Right ventricle myocardium inferior (tissue), 1 donor: ENCODE results near the gene LRWD1. TPM values are rescaled to one million over a fixed set of nuclear protein-coding genes. Genes with fewer than 3 reads are reported as not detected.

Experiments
- ATAC-seq: fragments of 200-7000 bp; cut with Tn5 transposase; one replicate; pipeline ENCODE4 v1.9.1; 2020; ENCODE audit warnings: mild to moderate bottlenecking, moderate library complexity
- DNase-seq: peaks from one replicate; pipeline ENCODE4 v3.0.0; 2021; ENCODE audit errors: missing footprints
- intact Hi-C: fragments of 100-400 bp; cut with DNase I; formaldehyde crosslinking; loops from one replicate; pipeline ENCODE4 v1.11.0; 2022
- long read RNA-seq: library from polyadenylated mRNA; unstranded; transcript quantifications from one replicate; pipeline ENCODE4 v2.0.0, GENCODE V29; 2021
- total RNA-seq: library from RNA; stranded (reverse); fragmentation: NEBNext Ultra II Directional; extraction: Animal tissue kit (Norgen Biotek cat#: 25700); gene quantifications from one replicate; pipeline ENCODE4 v1.2.1, GENCODE V29; 2021
- donor health status: DM: no; HTN: yes; CAD: no; lungs with severe emphysema.

LRWD1 gene
- 10.0 TPM for total RNA-seq
- long read RNA-seq, transcript LRWD1-201 (15 exons, 2,215 nt) = major isoform, 14 of 16 reads
- long read RNA-seq, partial matches to known transcripts = 0 of 16 reads
- long read RNA-seq, other reads (novel, unspliced or antisense) = 2 of 16 reads

- peak; percentile 95 for ATAC-seq
- peak; percentile 99 for DNase-seq
- intact Hi-C loops = loop anchor here (5.0 kb wide), 1 partner anchor 52 kb away; no protein-coding TSS in a partner anchor
Observed at GRCh38 chr7:102464577-102465280, at the start of gene LRWD1, which contains the start of gene ALKBH4. LRWD1 (plus strand) TSS chr7:102464984; CDS start chr7:102465081, 97 bp downstream. ALKBH4 (minus strand) TSS chr7:102464863; CDS start chr7:102464836, 27 bp downstream.

DNA sequence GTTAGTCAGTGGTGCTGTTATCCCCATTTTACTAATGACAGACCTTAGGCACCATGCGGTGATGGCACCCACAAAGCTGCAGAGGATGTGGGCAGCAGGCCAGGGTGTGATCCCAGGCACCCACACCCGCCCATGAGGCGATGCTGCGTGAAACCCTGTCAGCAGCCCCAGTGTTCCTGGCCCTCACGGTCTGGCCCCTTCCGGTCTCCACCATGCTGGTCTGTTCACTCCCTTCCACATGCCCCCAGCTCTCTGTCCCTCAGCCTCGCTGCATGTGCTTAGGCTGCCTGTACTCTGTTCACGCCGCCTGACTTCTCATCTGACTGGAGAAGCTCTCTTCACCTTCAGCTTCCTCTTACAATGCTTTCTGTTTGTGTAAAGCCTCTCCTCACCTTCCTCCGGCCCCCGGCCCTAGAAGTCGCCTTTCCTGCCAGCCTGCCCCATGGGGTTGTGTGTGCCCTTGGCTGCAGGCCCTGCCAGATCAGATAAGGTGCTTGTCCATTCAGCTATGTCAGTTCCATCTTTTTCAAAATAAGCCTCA is 49.0 kb upstream of the LRWD1 start:
- DNase-seq (peak; percentile 80), ATAC-seq (peak; percentile 21)
- intact Hi-C loops = no loop called here

- DNase-seq (no peak), ATAC-seq (no peak)
- intact Hi-C loops = no loop called here
Observed at GRCh38 chr7:102416406-102416805, 48.4 kb upstream of the LRWD1 start.

GRCh38 chr7:102417105-102417504 is 47.7 kb upstream of the LRWD1 start:
- ATAC-seq = no peak
- intact Hi-C loops = no loop called here
- no peak for DNase-seq

- ATAC-seq (no peak), DNase-seq (no peak)
- intact Hi-C loops = no loop called here
Observed at GRCh38 chr7:102418592-102418991, 46.2 kb upstream of the LRWD1 start.

DNA sequence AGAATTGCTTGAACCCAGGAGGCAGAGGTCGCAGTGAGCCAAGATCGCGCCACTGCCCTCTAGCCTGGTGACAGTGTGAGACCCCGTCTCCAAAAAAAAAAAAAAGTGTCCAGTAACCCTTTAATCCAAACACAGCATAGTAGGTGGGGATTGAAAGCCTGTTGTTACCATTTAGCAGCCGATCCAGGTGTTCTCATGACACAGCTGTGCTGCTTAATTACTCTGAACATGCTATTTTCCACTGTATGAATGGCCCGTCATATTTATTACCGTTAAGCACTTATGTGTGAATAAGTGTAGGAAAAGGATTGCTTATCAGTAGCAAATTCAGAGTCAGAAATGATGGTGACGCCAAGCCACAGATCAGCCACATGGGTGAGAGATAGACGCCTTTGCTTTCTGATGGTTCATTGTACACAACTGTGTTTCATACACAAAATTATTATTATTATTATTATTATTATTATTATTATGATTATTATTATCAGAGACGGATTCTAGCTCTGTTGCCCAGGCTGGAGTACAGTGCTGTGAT is 43.0 kb upstream of the LRWD1 start:
- intact Hi-C loops = no loop called here
- no peak for ATAC-seq
- DNase-seq = no peak

GRCh38 chr7:102424129-102424551 is 40.6 kb upstream of the LRWD1 start:
- intact Hi-C loops = no loop called here
- ATAC-seq (no peak), DNase-seq (no peak)

GRCh38 chr7:102424787-102425218 is 40.0 kb upstream of the LRWD1 start:
- no peak for DNase-seq
- ATAC-seq = no peak
- intact Hi-C loops = no loop called here

- ATAC-seq = peak; percentile 32
- peak; percentile 86 for DNase-seq
- intact Hi-C loops = no loop called here
Observed at GRCh38 chr7:102425639-102426267, 39.0 kb upstream of the LRWD1 start.

- intact Hi-C loops = no loop called here
- peak; percentile 38 for ATAC-seq
- peak; percentile 70 for DNase-seq
Observed at GRCh38 chr7:102426268-102427018, 38.3 kb upstream of the LRWD1 start.

- ATAC-seq (no peak), DNase-seq (no peak)
- intact Hi-C loops = no loop called here
Observed at GRCh38 chr7:102427019-102427405, 37.8 kb upstream of the LRWD1 start.

- no peak for DNase-seq
- intact Hi-C loops = no loop called here
- ATAC-seq = no peak
Observed at GRCh38 chr7:102429141-102429899, 35.5 kb upstream of the LRWD1 start.

DNA sequence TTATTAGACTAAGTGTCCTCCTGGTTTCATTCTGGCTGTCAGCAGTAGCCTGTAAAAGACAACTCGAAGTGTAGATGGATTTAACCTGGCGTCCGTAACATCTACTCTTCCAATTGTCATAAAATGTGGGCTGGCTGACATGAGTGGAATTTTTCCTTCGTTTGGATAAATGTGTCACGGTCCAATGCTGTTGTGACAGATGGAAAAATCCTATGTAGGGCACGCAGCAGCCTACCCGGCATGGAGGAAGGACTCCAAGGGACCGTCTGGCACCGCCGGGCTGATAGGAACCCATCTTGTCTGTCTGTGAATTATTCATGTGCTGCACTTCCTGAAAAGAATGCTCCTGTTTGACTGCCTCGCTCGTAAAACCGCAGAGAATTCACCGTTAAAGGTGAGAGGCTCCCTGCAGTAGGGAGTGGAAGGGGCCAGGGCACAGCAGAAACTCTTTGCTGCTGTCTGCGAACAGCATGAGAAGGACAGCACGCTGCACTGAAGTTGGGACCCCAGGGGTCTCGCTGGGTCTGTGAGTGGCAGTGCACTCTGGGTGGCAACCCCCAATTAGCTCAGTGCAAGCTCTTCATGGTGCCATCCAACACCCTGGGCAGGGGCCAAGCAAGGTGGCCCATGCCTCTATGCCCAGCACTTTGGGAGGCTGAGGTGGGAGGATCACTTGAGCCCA is 33.0 kb upstream of the LRWD1 start:
- DNase-seq = no peak
- intact Hi-C loops = no loop called here
- ATAC-seq = no peak

- intact Hi-C loops = no loop called here
- ATAC-seq (peak; percentile 20), DNase-seq (no peak)
Observed at GRCh38 chr7:102432442-102433218, 32.2 kb upstream of the LRWD1 start.

- intact Hi-C loops = no loop called here
- DNase-seq = peak; percentile 93
Observed at GRCh38 chr7:102433219-102434038, 31.4 kb upstream of the LRWD1 start, which contains the start of gene ORAI2. ORAI2 (plus strand) TSS chr7:102433575; CDS start chr7:102438957, 5,382 bp downstream.

GRCh38 chr7:102434039-102434486 is 30.7 kb upstream of the LRWD1 start:
- ATAC-seq (peak; percentile 6), DNase-seq (no peak)
- intact Hi-C loops = no loop called here

More at GRCh38 chr7:102433219-102434038, 31.4 kb upstream of the LRWD1 start, which contains the start of gene ORAI2:
- ATAC-seq = peak; percentile 77
